HepG2 (cell line): ENCODE data around the gene RPH3AL. TPM values are rescaled to one million over a fixed set of nuclear protein-coding genes. Genes with fewer than 3 reads are reported as not detected.

Experiments
- ATAC-seq: fragments of 200-7000 bp; cut with Tn5 transposase; 3 replicates; pipeline ENCODE4 v1.9.1; 2020; ENCODE audit warnings: mild to moderate bottlenecking, moderate library complexity
- BruUV-seq: library from RNA; stranded (reverse); fragments of 400-500 nt; replicated peaks from 2 replicates; lab custom pipeline; 2021; lab: Mats Ljungman, UMichigan
- CTCF ChIA-PET: fragments of 300-600 bp; formaldehyde crosslinking; extraction: SDS; loops from one replicate; lab custom pipeline; 2021; ENCODE audit warnings: low total read pairs, inconsistent platforms, low intra/inter-chr PET ratio; lab: Yijun Ruan, JAX
- POLR2A ChIA-PET: fragments of 350-600 bp; sonication (Branson Sonifier 250); formaldehyde crosslinking; loops from one replicate; lab custom pipeline; 2020; ENCODE audit warnings: antibody characterized with exemption, inconsistent platforms; lab: Yijun Ruan, JAX
- DNase-seq: peaks from one replicate; pipeline ENCODE4 v3.0.0-alpha.2; 2015; ENCODE audit warnings: low spot score
- FAIRE-seq: peaks from 3 replicates; lab custom pipeline; 2011; peaks lifted over from hg19 to GRCh38; lab: Jason Lieb, UNC
- H2AFZ ChIP-seq: one replicate; pipeline ENCODE4 v1.6.1; 2011; ENCODE audit warnings: low read length, inconsistent platforms
- H3K27ac ChIP-seq: fragments of 300-600 bp; 3 replicates; pipeline ENCODE4 v1.8.0; 2011; ENCODE audit warnings: mixed run types, mild to moderate bottlenecking, mixed read lengths, low read length, inconsistent platforms; ENCODE audit not compliant: insufficient read depth; ENCODE audit errors: extremely low read length
- H3K27me3 ChIP-seq, 2 experiments: fragments of 200-600 bp in 1 of 2; 2 replicates in 1 of 2; 3 replicates in 1 of 2; pipeline versions ENCODE4 v1.6.0 to v1.8.0; 2011; ENCODE audit warnings: low read length in 2 of 2, mild to moderate bottlenecking in 2 of 2, moderate library complexity in 2 of 2, inconsistent platforms in 1 of 2; ENCODE audit not compliant: insufficient read depth in 2 of 2, control insufficient read depth in 1 of 2
- H3K36me3 ChIP-seq, 2 experiments: fragments of 200-600 bp in 1 of 2; replicated peaks in 1 of 2; 2 replicates in 1 of 2; 3 replicates in 1 of 2; pipeline versions ENCODE4 v1.5.1 to v1.8.0; 2011; ENCODE audit warnings: low read length in 2 of 2, inconsistent platforms in 1 of 2; ENCODE audit not compliant: insufficient read depth in 2 of 2, control insufficient read depth in 1 of 2
- H3K4me1 ChIP-seq: 2 replicates; pipeline ENCODE4 v1.5.1; 2012; ENCODE audit warnings: low read length, inconsistent platforms; ENCODE audit not compliant: insufficient read depth
- H3K4me2 ChIP-seq: 2 replicates; pipeline ENCODE4 v1.6.0; 2011; ENCODE audit warnings: low read depth, low read length, inconsistent platforms
- H3K4me3 ChIP-seq, 3 experiments: fragments of 200-600 bp in 1 of 3; sonication (generic), shearing (Covaris generic) in 1 of 3; replicated peaks in 1 of 3; 2 replicates each; pipeline ENCODE4 v1.5.1; 2011 to 2016; ENCODE audit warnings: low read length in 3 of 3, inconsistent platforms in 2 of 3, low read depth in 2 of 3, mild to moderate bottlenecking in 2 of 3, control low read depth in 1 of 3, mixed read lengths in 1 of 3; ENCODE audit not compliant: insufficient read depth in 1 of 3
- H3K79me2 ChIP-seq: one replicate; pipeline ENCODE4 v1.6.1; 2011; ENCODE audit warnings: low read length, inconsistent platforms; ENCODE audit not compliant: insufficient read depth
- H3K9ac ChIP-seq: 2 replicates; pipeline ENCODE4 v1.6.0; 2011; ENCODE audit warnings: mild to moderate bottlenecking, low read depth, low read length, inconsistent platforms; ENCODE audit not compliant: insufficient read depth
- H3K9me3 ChIP-seq: 2 replicates; pipeline ENCODE4 v1.5.1; 2012; ENCODE audit warnings: mild to moderate bottlenecking, low read length
- H4K20me1 ChIP-seq: 2 replicates; pipeline ENCODE4 v1.6.0; 2011; ENCODE audit warnings: inconsistent platforms, mild to moderate bottlenecking, low read length, moderate library complexity; ENCODE audit not compliant: insufficient read depth
- CCAR2 ChIP-seq: fragments of 200-400 bp; formaldehyde crosslinking; optimal IDR thresholded peaks from 2 replicates; pipeline ENCODE3; 2018; ENCODE audit warnings: low read depth, mild to moderate bottlenecking, low read length, moderate library complexity
- PRPF4 ChIP-seq: fragments of 200-400 bp; formaldehyde crosslinking; IDR thresholded peaks from 2 replicates; pipeline ENCODE4 v1.6.1; 2016; ENCODE audit warnings: low read length, low read depth; ENCODE audit not compliant: poor library complexity, severe bottlenecking
- TOPORS ChIP-seq: sonication (generic); formaldehyde crosslinking; IDR thresholded peaks from 2 replicates; pipeline ENCODE4 v1.8.0; 2023; ENCODE audit warnings: mild to moderate bottlenecking, missing genetic modification reagents
- YY1 ChIP-seq: IDR thresholded peaks from 2 replicates; pipeline ENCODE4 v1.6.1; 2011; ENCODE audit warnings: low read length, low read depth, moderate library complexity, mild to moderate bottlenecking; ENCODE audit not compliant: insufficient read depth, insufficient replicate concordance
- ZNF282 ChIP-seq: fragments of 450-650 bp; IDR thresholded peaks from 2 replicates; pipeline ENCODE4 v1.6.1; 2018; ENCODE audit not compliant: partially characterized antibody
- ZNF709 ChIP-seq: sonication (generic); formaldehyde crosslinking; IDR thresholded peaks from 2 replicates; pipeline ENCODE4 v1.5.0; 2020; ENCODE audit warnings: mild to moderate bottlenecking, missing genetic modification reagents
- ZNF772 ChIP-seq: sonication (generic); formaldehyde crosslinking; IDR thresholded peaks from 2 replicates; pipeline ENCODE4 v1.5.0; 2020; ENCODE audit warnings: mild to moderate bottlenecking, missing genetic modification reagents
- ZNF775 ChIP-seq: sonication (generic); formaldehyde crosslinking; IDR thresholded peaks from 2 replicates; pipeline ENCODE4 v1.4.0; 2020; ENCODE audit warnings: missing genetic modification reagents, mild to moderate bottlenecking, moderate library complexity, borderline replicate concordance
- WGBS: methylation state at CpG from one replicate; pipeline ENCODE4 v1.1.6; 2017; ENCODE audit warnings: low lambda C conversion rate; 5-methylcytosine and 5-hydroxymethylcytosine counted together
- in situ Hi-C: cut with HindIII; loops from 2 replicates; pipeline ENCODE4 v1.10.0; 2017; ENCODE audit warnings: low pct_unique_long_range_greater_than_20kb; ENCODE audit not compliant: extremely low pct_ligation_motif_present
- intact Hi-C: fragments of 100-400 bp; cut with micrococcal nuclease; formaldehyde crosslinking; loops from one replicate; pipeline ENCODE4 v1.10.0; 2022; ENCODE audit not compliant: unreplicated experiment
- polyA plus RNA-seq, 8 experiments: library from polyadenylated mRNA; depleted of rRNA in 3 of 8; stranded (reverse) in 7 of 8; unstranded in 1 of 8; fragments of >200 nt; fragmentation: Illumina TruSeq in 4 of 8; extraction: Trizol in 4 of 8; gene quantifications; 2 replicates each; pipeline versions ENCODE4 v1.2.1 to v1.2.3, GENCODE V29; 2011 to 2016; ENCODE audit warnings: low read depth in 4 of 8, missing spikeins in 1 of 8, mixed read lengths in 1 of 8; ENCODE audit not compliant: insufficient read depth in 1 of 8
- total RNA-seq, 5 experiments: library from RNA; depleted of rRNA; stranded (reverse); fragments of >200 nt; fragmentation: Illumina TruSeq; extraction: Trizol; gene quantifications; 2 replicates each; pipeline ENCODE4 v1.2.3, GENCODE V29; 2016; ENCODE audit warnings: low read depth in 1 of 5
- TF ChIP-seq, protein P1 (sequence below): sonication (generic); formaldehyde crosslinking; conservative IDR thresholded peaks from 2 replicates; pipeline ENCODE4 v1.8.1; 2023; ENCODE audit warnings: missing genetic modification reagents
- TF ChIP-seq, protein P2 (sequence below): sonication (generic); formaldehyde crosslinking; IDR thresholded peaks from 2 replicates; pipeline ENCODE4 v1.4.0; 2020; ENCODE audit warnings: missing genetic modification reagents
- TF ChIP-seq, protein P3 (sequence below), 2 experiments: fragments of 450-650 bp in 1 of 2; sonication (generic) in 1 of 2; formaldehyde crosslinking in 1 of 2; IDR thresholded peaks; 2 replicates each; pipeline versions ENCODE4 v1.6.1 to v1.8.0; 2016 to 2022; ENCODE audit warnings: antibody characterized with exemption in 1 of 2, mild to moderate bottlenecking in 1 of 2, missing genetic modification reagents in 1 of 2

The RPH3AL gene
- total and polyA plus RNA-seq, 2 of the 13 experiments (the other 11 are each of a cell fraction or from before 2014, with no cell fraction given) = 7.8 to 16.4 TPM

DNA sequence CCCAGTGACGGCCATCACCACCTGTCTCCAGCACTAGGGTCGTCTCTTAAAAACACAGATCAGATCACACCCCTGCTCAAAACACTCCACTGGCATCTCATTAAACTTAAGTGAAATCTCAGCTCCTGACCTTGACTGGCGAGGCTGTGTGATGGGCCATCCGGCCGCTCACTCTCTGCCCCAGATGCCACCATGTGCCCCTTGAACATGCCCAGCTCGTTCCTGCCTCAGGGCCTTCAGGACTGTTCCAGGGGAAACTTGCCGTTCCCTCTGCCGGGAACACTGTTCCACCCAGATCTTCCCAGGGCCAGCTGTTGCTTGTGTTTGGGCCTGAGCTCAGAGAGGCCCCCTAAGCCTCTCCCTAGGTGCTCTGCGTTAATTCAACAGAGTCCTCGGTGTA, 39.4 kb downstream of the RPH3AL start (continued):
- TF ChIP-seq ZNF709 (no peak), CCAR2 (no peak), ZNF772 (no peak), ZNF775 (CRISPR knock-in tag) (no peak)
- TF ChIP-seq, protein P1, sequence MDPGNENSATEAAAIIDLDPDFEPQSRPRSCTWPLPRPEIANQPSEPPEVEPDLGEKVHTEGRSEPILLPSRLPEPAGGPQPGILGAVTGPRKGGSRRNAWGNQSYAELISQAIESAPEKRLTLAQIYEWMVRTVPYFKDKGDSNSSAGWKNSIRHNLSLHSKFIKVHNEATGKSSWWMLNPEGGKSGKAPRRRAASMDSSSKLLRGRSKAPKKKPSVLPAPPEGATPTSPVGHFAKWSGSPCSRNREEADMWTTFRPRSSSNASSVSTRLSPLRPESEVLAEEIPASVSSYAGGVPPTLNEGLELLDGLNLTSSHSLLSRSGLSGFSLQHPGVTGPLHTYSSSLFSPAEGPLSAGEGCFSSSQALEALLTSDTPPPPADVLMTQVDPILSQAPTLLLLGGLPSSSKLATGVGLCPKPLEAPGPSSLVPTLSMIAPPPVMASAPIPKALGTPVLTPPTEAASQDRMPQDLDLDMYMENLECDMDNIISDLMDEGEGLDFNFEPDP (CRISPR knock-in tag) = no peak
- TF ChIP-seq, protein P2, sequence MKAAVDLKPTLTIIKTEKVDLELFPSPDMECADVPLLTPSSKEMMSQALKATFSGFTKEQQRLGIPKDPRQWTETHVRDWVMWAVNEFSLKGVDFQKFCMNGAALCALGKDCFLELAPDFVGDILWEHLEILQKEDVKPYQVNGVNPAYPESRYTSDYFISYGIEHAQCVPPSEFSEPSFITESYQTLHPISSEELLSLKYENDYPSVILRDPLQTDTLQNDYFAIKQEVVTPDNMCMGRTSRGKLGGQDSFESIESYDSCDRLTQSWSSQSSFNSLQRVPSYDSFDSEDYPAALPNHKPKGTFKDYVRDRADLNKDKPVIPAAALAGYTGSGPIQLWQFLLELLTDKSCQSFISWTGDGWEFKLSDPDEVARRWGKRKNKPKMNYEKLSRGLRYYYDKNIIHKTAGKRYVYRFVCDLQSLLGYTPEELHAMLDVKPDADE = no peak

DNA sequence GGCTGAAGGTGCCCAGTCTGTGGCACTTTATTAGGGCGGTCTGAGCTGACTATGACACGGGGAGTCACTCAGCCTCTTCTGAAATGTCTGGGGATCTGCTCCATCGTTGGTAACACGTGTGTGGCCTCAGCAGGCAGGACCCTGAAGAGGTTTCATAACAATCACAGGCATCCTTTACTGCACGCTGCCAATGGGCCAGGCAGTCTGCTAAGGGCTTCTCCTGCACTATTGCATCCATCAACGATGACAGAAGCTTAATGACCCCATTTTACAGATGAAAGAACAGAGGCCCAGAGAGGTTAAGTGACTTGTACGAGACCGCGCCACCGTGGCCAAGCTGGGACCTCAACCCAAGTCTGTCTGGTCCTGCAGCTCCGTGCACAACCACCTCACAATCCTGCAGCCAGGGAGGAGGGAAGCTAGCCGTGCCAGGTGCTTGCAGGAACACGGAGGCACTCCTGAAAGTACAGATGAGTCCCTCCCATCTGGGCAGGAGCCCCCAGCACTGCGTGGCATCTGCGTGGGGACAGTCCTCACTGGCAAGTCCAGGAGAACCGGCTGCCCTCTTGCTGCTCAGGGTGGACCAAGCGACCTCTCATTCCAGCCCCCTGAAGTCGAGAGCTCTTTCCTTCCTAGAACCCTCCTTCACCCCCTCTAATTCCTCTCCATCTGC, 40.0 kb downstream of the RPH3AL start:
- Histone ChIP-seq H3K27me3 (no peaks in the 10 kb centered on the region), H3K4me1 (no peaks in the 10 kb centered on the region), H3K36me3 (peaks cover 4 to 5% of the 10 kb centered on the region in 2 experiments; a peak in 2 of 5 replicates), H3K9ac (no peak overlapping the region), H3K4me2 (no peak overlapping the region), H4K20me1 (peaks cover 4% of the 10 kb centered on the region), H3K79me2 (no peaks in the 10 kb centered on the region), H3K4me3 (no peak overlapping the region), H2AFZ (no peak overlapping the region), H3K27ac (no peak overlapping the region), H3K9me3 (peaks cover 29% of the 10 kb centered on the region)
- FAIRE-seq = no peak
- TF ChIP-seq TOPORS (CRISPR knock-in tag) (no peak), YY1 (no peak), ZNF282 (no peak), PRPF4 (no peak)
- TF ChIP-seq, protein P3, sequence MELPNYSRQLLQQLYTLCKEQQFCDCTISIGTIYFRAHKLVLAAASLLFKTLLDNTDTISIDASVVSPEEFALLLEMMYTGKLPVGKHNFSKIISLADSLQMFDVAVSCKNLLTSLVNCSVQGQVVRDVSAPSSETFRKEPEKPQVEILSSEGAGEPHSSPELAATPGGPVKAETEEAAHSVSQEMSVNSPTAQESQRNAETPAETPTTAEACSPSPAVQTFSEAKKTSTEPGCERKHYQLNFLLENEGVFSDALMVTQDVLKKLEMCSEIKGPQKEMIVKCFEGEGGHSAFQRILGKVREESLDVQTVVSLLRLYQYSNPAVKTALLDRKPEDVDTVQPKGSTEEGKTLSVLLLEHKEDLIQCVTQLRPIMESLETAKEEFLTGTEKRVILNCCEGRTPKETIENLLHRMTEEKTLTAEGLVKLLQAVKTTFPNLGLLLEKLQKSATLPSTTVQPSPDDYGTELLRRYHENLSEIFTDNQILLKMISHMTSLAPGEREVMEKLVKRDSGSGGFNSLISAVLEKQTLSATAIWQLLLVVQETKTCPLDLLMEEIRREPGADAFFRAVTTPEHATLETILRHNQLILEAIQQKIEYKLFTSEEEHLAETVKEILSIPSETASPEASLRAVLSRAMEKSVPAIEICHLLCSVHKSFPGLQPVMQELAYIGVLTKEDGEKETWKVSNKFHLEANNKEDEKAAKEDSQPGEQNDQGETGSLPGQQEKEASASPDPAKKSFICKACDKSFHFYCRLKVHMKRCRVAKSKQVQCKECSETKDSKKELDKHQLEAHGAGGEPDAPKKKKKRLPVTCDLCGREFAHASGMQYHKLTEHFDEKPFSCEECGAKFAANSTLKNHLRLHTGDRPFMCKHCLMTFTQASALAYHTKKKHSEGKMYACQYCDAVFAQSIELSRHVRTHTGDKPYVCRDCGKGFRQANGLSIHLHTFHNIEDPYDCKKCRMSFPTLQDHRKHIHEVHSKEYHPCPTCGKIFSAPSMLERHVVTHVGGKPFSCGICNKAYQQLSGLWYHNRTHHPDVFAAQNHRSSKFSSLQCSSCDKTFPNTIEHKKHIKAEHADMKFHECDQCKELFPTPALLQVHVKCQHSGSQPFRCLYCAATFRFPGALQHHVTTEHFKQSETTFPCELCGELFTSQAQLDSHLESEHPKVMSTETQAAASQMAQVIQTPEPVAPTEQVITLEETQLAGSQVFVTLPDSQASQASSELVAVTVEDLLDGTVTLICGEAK (IDR thresholded peaks at IDR 0.05) = no peak
- TF ChIP-seq, protein P3 (CRISPR knock-in tag; IDR thresholded peaks at IDR 0.05) = no peak
- no peak for DNase-seq
- ChIA-PET POLR2A (no interaction called here), CTCF (no interaction called here)
- 87% methylated on average over 7 of the region's 18 CpGs for WGBS
- intact Hi-C loops (no loop called here), in situ Hi-C loops (no loop called here)
- no peak for ATAC-seq
- no TSS peak for BruUV-seq
